NCI-H2081 (cell line): ENCODE measurements around the gene CD8A.
"Not testable (repeated sequence)": the region's sequence is repeated elsewhere in the genome, so short reads cannot be mapped to it uniquely, and the experiment has no call there.

ENCODE experiments used
- DNase-seq, 2 experiments: peaks; one replicate each; lab custom pipeline; 2025; lab: John Stamatoyannopoulos, UW

CD8A gene

GRCh38 chr2:86776532-86776931 is 14.2 kb downstream of the CD8A start:
- no peak for DNase-seq

- DNase-seq, result no peak
Measured at GRCh38 chr2:86775338-86775737, 15.4 kb downstream of the CD8A start.

- DNase-seq, result no peak
Measured at GRCh38 chr2:86774862-86775261, 15.9 kb downstream of the CD8A start.

- DNase-seq, result no peak
Measured at GRCh38 chr2:86772611-86773010, 18.1 kb downstream of the CD8A start.

- no peak for DNase-seq
Measured at GRCh38 chr2:86770816-86771301, 19.9 kb downstream of the CD8A start.

- DNase-seq, result no peak
Measured at GRCh38 chr2:86769838-86770237, 20.9 kb downstream of the CD8A start.

- no peak for DNase-seq
Measured at GRCh38 chr2:86768189-86768949, 22.3 kb downstream of the CD8A start.

- DNase-seq, result no peak
Measured at GRCh38 chr2:86765310-86765695, 25.4 kb downstream of the CD8A start.

- peak; percentile 19 to 25 for DNase-seq
Measured at GRCh38 chr2:86764661-86765309, 25.9 kb downstream of the CD8A start.

GRCh38 chr2:86760371-86760770 is 30.3 kb downstream of the CD8A start:
- DNase-seq, result no peak

GRCh38 chr2:86758405-86758804 is 32.3 kb downstream of the CD8A start:
- DNase-seq, result no peak

- no peak for DNase-seq
Measured at GRCh38 chr2:86753606-86754005, 37.1 kb downstream of the CD8A start.

GRCh38 chr2:86752934-86753333 is 37.8 kb downstream of the CD8A start:
- DNase-seq, result no peak

GRCh38 chr2:86751778-86752177 is 38.9 kb downstream of the CD8A start:
- no peak for DNase-seq

- no peak for DNase-seq
Measured at GRCh38 chr2:86750240-86750839, 40.4 kb downstream of the CD8A start.

GRCh38 chr2:86747711-86748639 is 42.7 kb downstream of the CD8A start:
- peak in 1 of 2 experiments; percentile 24 for DNase-seq

GRCh38 chr2:86746939-86747338 is 43.8 kb downstream of the CD8A start:
- DNase-seq, result no peak

- DNase-seq, result no peak
Measured at GRCh38 chr2:86744152-86744551, 46.6 kb downstream of the CD8A start.

- not testable (repeated sequence) for DNase-seq
Measured at GRCh38 chr2:86741889-86742498, 48.7 kb downstream of the CD8A start.

- not testable (repeated sequence) for DNase-seq
Measured at GRCh38 chr2:86739889-86740288, 50.8 kb downstream of the CD8A start.

- not testable (repeated sequence) for DNase-seq
Measured at GRCh38 chr2:86739485-86739884, 51.2 kb downstream of the CD8A start.
